B cell (primary cell): ENCODE results near the gene GPATCH1. TPM values are rescaled to one million over a fixed set of nuclear protein-coding genes. Genes with fewer than 3 reads are reported as not detected.
A peak's percentile ranks its signal among the peaks of the same experiment; 100 is the strongest.
"Not testable (repeated sequence)": the region's sequence is repeated elsewhere in the genome, so short reads cannot be mapped to it uniquely, and the experiment has no call there.

Experiments
- ATAC-seq: fragments of 200-7000 bp; cut with Tn5 transposase; one replicate; pipeline ENCODE4 v1.10.0; 2021; ENCODE audit warnings: low read depth, mild to moderate bottlenecking, moderate number of reproducible peaks, moderate library complexity
- CTCF ChIA-PET: fragments of 350-600 bp; sonication (Branson Sonifier 250); formaldehyde crosslinking; loops from one replicate; lab custom pipeline; 2021; ENCODE audit warnings: antibody characterized with exemption, inconsistent platforms; lab: Charles Lee
- POLR2A ChIA-PET: fragments of 350-600 bp; sonication (Branson Sonifier 250); formaldehyde crosslinking; loops from one replicate; lab custom pipeline; 2021; ENCODE audit warnings: antibody characterized with exemption; lab: Charles Lee
- DNase-seq: peaks from one replicate; pipeline ENCODE4 v3.0.0; 2013
- H2AFZ ChIP-seq: 2 replicates; pipeline ENCODE4 v1.6.1; 2012; ENCODE audit warnings: mild to moderate bottlenecking, low read depth, low read length; ENCODE audit not compliant: insufficient read depth, poor library complexity, severe bottlenecking
- H3K27ac ChIP-seq, 2 donors: 1 replicate in 1 of 2; 2 replicates in 1 of 2; pipeline ENCODE4 v1.5.1; 2012 to 2013; ENCODE audit warnings: low read length in 2 of 2, mild to moderate bottlenecking in 2 of 2, moderate library complexity in 1 of 2
- H3K27me3 ChIP-seq, 4 experiments: fragments of 200-600 bp in 1 of 4; sonication (generic) in 1 of 4; replicated peaks in 1 of 4; 1 replicate in 2 of 4; 2 replicates in 2 of 4; pipeline versions ENCODE4 v1.6.1 to v1.7.0; 2013 to 2016; ENCODE audit warnings: low read length in 3 of 4, mild to moderate bottlenecking in 2 of 4, mixed read lengths in 1 of 4, moderate library complexity in 1 of 4; ENCODE audit not compliant: insufficient read depth in 4 of 4, control insufficient read depth in 3 of 4; ENCODE audit errors: control extremely low read depth in 1 of 4
- H3K36me3 ChIP-seq, 2 experiments: replicated peaks in 1 of 2; 1 replicate in 1 of 2; 2 replicates in 1 of 2; pipeline versions ENCODE4 v1.6.1 to v1.7.1; 2013; ENCODE audit warnings: low read length in 1 of 2; ENCODE audit not compliant: insufficient read depth in 2 of 2, control insufficient read depth in 1 of 2; ENCODE audit errors: control extremely low read depth in 1 of 2, extremely low read depth in 1 of 2
- H3K4me1 ChIP-seq, 2 donors: fragments of 200-600 bp in 1 of 2; sonication (generic) in 1 of 2; 1 replicate in 1 of 2; 2 replicates in 1 of 2; pipeline versions ENCODE4 v1.5.1 to v1.6.1; 2013 to 2017; ENCODE audit warnings: low read length in 2 of 2; ENCODE audit not compliant: control insufficient read depth in 2 of 2, insufficient read depth in 2 of 2
- H3K4me2 ChIP-seq: replicated peaks from 2 replicates; pipeline ENCODE3; 2012; ENCODE audit warnings: mild to moderate bottlenecking, low read depth, low read length; ENCODE audit not compliant: poor library complexity, severe bottlenecking
- H3K4me3 ChIP-seq, 5 experiments: fragments of 200-600 bp in 1 of 5; sonication (generic) in 1 of 5; 1 replicate in 3 of 5; 2 replicates in 2 of 5; pipeline versions ENCODE4 v1.5.1 to v1.7.0; 2011 to 2016; ENCODE audit warnings: low read length in 4 of 5, mild to moderate bottlenecking in 4 of 5, low read depth in 2 of 5, control low read depth in 1 of 5, moderate library complexity in 1 of 5; ENCODE audit not compliant: insufficient read depth in 1 of 5; ENCODE audit errors: control extremely low read depth in 1 of 5, extremely low read depth in 1 of 5
- H3K79me2 ChIP-seq: fragments of 200-600 bp; sonication (generic); one replicate; pipeline ENCODE4 v1.6.0; 2016; ENCODE audit warnings: low read length; ENCODE audit not compliant: control insufficient read depth, insufficient read depth
- H3K9ac ChIP-seq: fragments of 200-600 bp; sonication (generic); 2 replicates; pipeline ENCODE4 v1.6.1; 2017; ENCODE audit warnings: mild to moderate bottlenecking, low read length, moderate library complexity
- H3K9me3 ChIP-seq, 3 donors: one replicate each; pipeline versions ENCODE4 v1.6.1 to v1.7.1; 2013; ENCODE audit warnings: low read length in 2 of 3; ENCODE audit not compliant: control insufficient read depth in 2 of 3, insufficient read depth in 1 of 3; ENCODE audit errors: control extremely low read depth in 1 of 3
- H4K20me1 ChIP-seq: 2 replicates; pipeline ENCODE4 v1.6.0; 2012; ENCODE audit warnings: mild to moderate bottlenecking, low read length; ENCODE audit not compliant: insufficient read depth, control insufficient read depth, poor library complexity, severe bottlenecking
- H3K27ac Mint-ChIP-seq: one replicate; pipeline ENCODE4 v1.8.0; 2021; ENCODE audit warnings: mixed read lengths
- H3K27me3 Mint-ChIP-seq: one replicate; pipeline ENCODE4 v1.8.0; 2021; ENCODE audit warnings: mixed read lengths
- H3K4me1 Mint-ChIP-seq: one replicate; pipeline ENCODE4 v1.8.0; 2021; ENCODE audit warnings: mixed read lengths
- H3K4me3 Mint-ChIP-seq: one replicate; pipeline ENCODE4 v1.8.0; 2021; ENCODE audit warnings: mixed read lengths
- H3K9me3 Mint-ChIP-seq: one replicate; pipeline ENCODE4 v1.8.0; 2022; ENCODE audit warnings: mixed read lengths; ENCODE audit not compliant: insufficient read depth
- EZH2 ChIP-seq: IDR thresholded peaks from 2 replicates; pipeline ENCODE4 v1.6.1; 2012; ENCODE audit warnings: borderline replicate concordance, low read depth, mild to moderate bottlenecking, moderate library complexity, low read length; ENCODE audit not compliant: insufficient read depth, poor library complexity, severe bottlenecking
- WGBS: methylation state at CpG from one replicate; pipeline ENCODE4 v1.1.5; 2013; ENCODE audit warnings: missing lambda C conversion rate; ENCODE audit not compliant: insufficient coverage; 5-methylcytosine and 5-hydroxymethylcytosine counted together
- intact Hi-C: fragments of 100-400 bp; cut with micrococcal nuclease; formaldehyde crosslinking; loops from one replicate; pipeline ENCODE4 v1.10.0; 2022
- polyA plus RNA-seq: library from polyadenylated mRNA; depleted of rRNA; stranded (reverse); fragments of >200 nt; gene quantifications from 2 replicates; pipeline ENCODE4 v1.2.3, GENCODE V29; 2012
- total RNA-seq, 2 donors: library from RNA; stranded (reverse); fragments of 120-200 nt in 1 of 2; gene quantifications; 1 replicate in 1 of 2; 2 replicates in 1 of 2; pipeline versions ENCODE4 v1.2.3 to v1.2.4, GENCODE V29; 2013 to 2022
- TF ChIP-seq, protein P1 (sequence below): fragments of 200-600 bp; IDR thresholded peaks from one replicate; pipeline ENCODE4 v1.8.0; 2022; ENCODE audit warnings: antibody characterized with exemption, mild to moderate bottlenecking

Gene GPATCH1
- total and polyA plus RNA-seq, 2 donors (not counting 1 experiment from before 2014, with no cell fraction given) = 9.9 to 14.6 TPM

DNA sequence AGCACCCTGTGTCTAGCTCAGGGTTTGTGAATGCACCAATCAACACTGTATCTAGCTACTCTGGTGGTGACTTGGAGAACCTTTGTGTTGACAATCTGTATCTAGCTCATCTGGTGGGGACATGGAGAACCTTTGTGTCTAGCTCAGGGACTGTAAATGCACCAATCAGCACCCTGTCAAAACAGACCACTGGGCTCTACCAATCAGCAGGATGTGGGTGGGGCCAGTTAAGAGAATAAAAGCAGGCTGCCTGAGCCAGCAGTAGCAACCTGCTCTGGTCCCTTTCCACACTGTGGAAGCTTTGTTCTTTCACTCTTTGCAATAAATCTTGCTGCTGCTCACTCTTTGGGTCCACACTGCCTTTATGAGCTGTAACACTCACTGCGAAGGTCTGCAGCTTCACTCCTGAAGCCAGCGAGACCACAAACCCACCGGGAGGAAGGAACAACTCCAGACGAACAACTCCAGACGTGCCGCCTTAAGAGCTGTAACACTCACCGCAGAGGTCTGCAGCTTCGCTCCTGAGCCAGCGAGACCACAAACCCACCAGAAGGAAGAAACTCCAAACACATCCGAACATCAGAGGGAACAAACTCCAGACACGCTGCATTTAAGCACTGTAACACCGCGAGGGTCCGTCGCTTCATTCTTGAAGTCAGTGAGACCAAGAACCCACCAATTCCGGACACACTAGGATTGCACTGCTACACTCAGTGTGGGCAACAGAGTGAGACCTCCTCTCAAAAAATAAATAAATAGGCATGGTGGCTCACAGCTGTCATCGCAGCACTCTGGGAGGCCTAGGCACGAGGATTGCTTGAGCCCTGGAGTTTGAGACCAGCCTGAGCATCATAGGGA is 43.6 kb upstream of the GPATCH1 start:
- Histone ChIP-seq H3K9ac (peak overlapping the region; percentile 57), H3K4me3 (peak overlapping the region in 3 of 5 experiments; percentile 5 to 32 (median 29)), H2AFZ (peak overlapping the region; percentile 60), H3K4me2 (peak overlapping the region; percentile 50), H3K27ac (peak overlapping the region in 1 of 2 donors; percentile 49)
- H3K36me3 ChIP-seq, POLR2A ChIA-PET, H3K27me3 ChIP-seq, intact Hi-C loops, H3K27me3 Mint-ChIP-seq, H4K20me1 ChIP-seq, H3K27ac Mint-ChIP-seq, ATAC-seq, CTCF ChIA-PET, H3K4me1 Mint-ChIP-seq, H3K9me3 ChIP-seq, H3K9me3 Mint-ChIP-seq, H3K4me1 ChIP-seq, H3K79me2 ChIP-seq, DNase-seq: not testable (repeated sequence)
- 17% methylated on average over 12 of the region's 18 CpGs for WGBS
- peak overlapping the region; percentile 80 for H3K4me3 Mint-ChIP-seq

DNA sequence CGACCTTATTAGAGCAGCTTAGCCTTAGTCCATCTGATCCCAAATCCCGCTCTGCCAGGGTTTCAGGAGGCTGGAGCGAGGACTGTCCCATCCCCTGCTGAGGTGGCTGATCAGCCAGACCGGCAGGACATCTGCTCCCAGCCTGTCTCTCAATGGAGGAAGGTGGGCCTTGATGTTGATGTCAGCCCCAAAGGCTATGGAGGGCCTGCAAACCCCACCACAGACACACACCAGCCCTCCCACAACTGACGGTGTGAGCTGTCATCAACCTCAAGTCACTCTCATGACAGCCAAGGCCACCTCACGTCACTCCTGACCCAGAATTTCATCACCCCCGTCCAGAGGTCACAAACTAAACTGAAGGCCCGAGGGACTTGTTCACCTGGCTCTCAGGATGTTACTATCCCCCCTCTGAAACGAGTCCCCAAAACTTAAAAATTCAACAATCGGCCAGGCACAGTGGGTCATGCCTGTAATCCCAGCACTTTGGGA is 41.8 kb upstream of the GPATCH1 start:
- Histone ChIP-seq H4K20me1 (no peaks in the 10 kb centered on the region), H3K4me2 (no peak overlapping the region), H3K9me3 (no peaks in the 10 kb centered on the region), H2AFZ (no peak overlapping the region), H3K9ac (no peak overlapping the region), H3K36me3 (no peaks in the 10 kb centered on the region), H3K79me2 (no peaks in the 10 kb centered on the region), H3K4me3 (no peak overlapping the region), H3K27me3 (no peaks in the 10 kb centered on the region), H3K4me1 (no peaks in the 10 kb centered on the region), H3K27ac (no peak overlapping the region)
- H3K4me1 Mint-ChIP-seq = peaks cover 8% of the 10 kb centered on the region
- DNase-seq (no peak), ATAC-seq (no peak)
- CTCF ChIA-PET = no interaction called here
- no peak overlapping the region for H3K4me3 Mint-ChIP-seq
- POLR2A ChIA-PET = no interaction called here
- no peak for TF ChIP-seq EZH2
- TF ChIP-seq, protein P1, sequence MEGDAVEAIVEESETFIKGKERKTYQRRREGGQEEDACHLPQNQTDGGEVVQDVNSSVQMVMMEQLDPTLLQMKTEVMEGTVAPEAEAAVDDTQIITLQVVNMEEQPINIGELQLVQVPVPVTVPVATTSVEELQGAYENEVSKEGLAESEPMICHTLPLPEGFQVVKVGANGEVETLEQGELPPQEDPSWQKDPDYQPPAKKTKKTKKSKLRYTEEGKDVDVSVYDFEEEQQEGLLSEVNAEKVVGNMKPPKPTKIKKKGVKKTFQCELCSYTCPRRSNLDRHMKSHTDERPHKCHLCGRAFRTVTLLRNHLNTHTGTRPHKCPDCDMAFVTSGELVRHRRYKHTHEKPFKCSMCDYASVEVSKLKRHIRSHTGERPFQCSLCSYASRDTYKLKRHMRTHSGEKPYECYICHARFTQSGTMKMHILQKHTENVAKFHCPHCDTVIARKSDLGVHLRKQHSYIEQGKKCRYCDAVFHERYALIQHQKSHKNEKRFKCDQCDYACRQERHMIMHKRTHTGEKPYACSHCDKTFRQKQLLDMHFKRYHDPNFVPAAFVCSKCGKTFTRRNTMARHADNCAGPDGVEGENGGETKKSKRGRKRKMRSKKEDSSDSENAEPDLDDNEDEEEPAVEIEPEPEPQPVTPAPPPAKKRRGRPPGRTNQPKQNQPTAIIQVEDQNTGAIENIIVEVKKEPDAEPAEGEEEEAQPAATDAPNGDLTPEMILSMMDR = no peak
- H3K9me3 Mint-ChIP-seq = no peaks in the 10 kb centered on the region
- H3K27me3 Mint-ChIP-seq = no peaks in the 10 kb centered on the region
- intact Hi-C loops = no loop called here
- WGBS = 88% methylated on average over 10 of the region's 10 CpGs
- no peak overlapping the region for H3K27ac Mint-ChIP-seq
